CD14-positive monocyte (primary cell): ENCODE results near the gene NACAD. TPM values are rescaled to one million over a fixed set of nuclear protein-coding genes. Genes with fewer than 3 reads are reported as not detected.

Source experiments
- DNase-seq, 3 donors: peaks; one replicate each; pipeline ENCODE4 v3.0.0-alpha.2; 2011 to 2022
- H2AFZ ChIP-seq: 2 replicates; pipeline ENCODE4 v1.6.0; 2012; ENCODE audit warnings: mild to moderate bottlenecking, low read depth, low read length, inconsistent platforms; ENCODE audit not compliant: insufficient read depth, poor library complexity, severe bottlenecking
- H3K27ac ChIP-seq, 2 donors: 1 replicate in 1 of 2; 2 replicates in 1 of 2; pipeline ENCODE4 v1.5.1; 2012 to 2013; ENCODE audit warnings: low read length in 2 of 2, control low read depth in 1 of 2, inconsistent platforms in 1 of 2, low read depth in 1 of 2, mild to moderate bottlenecking in 1 of 2
- H3K27me3 ChIP-seq, 2 donors: one replicate each; pipeline versions ENCODE4 v1.6.0 to v1.6.1; 2011 to 2013; ENCODE audit warnings: low read length in 2 of 2; ENCODE audit not compliant: control insufficient read depth in 2 of 2, insufficient read depth in 2 of 2
- H3K36me3 ChIP-seq, 2 donors: replicated peaks in 1 of 2; 1 replicate in 1 of 2; 2 replicates in 1 of 2; pipeline versions ENCODE4 v1.5.1 to v1.6.1; 2012 to 2013; ENCODE audit warnings: low read length in 2 of 2, control low read depth in 1 of 2, inconsistent platforms in 1 of 2, mild to moderate bottlenecking in 1 of 2; ENCODE audit not compliant: insufficient read depth in 2 of 2, control insufficient read depth in 1 of 2
- H3K4me1 ChIP-seq, 2 donors: 1 replicate in 1 of 2; 2 replicates in 1 of 2; pipeline versions ENCODE4 v1.5.1 to v1.6.1; 2012 to 2013; ENCODE audit warnings: low read length in 2 of 2, control low read depth in 1 of 2, inconsistent platforms in 1 of 2, mild to moderate bottlenecking in 1 of 2, moderate library complexity in 1 of 2; ENCODE audit not compliant: insufficient read depth in 2 of 2, control insufficient read depth in 1 of 2
- H3K4me2 ChIP-seq: replicated peaks from 2 replicates; pipeline ENCODE3; 2012; ENCODE audit warnings: low read length, moderate library complexity, mild to moderate bottlenecking; ENCODE audit not compliant: poor library complexity, severe bottlenecking; ENCODE audit errors: extremely low read depth
- H3K4me3 ChIP-seq, 3 experiments: fragments of 200-600 bp in 1 of 3; sonication (generic) in 1 of 3; replicated peaks in 1 of 3; 1 replicate in 2 of 3; 2 replicates in 1 of 3; pipeline ENCODE4 v1.5.1; 2011 to 2013; ENCODE audit warnings: low read length in 3 of 3, mild to moderate bottlenecking in 3 of 3, control low read depth in 2 of 3, low read depth in 2 of 3, inconsistent platforms in 1 of 3, moderate library complexity in 1 of 3
- H3K79me2 ChIP-seq: 2 replicates; pipeline ENCODE4 v1.6.0; 2012; ENCODE audit warnings: mild to moderate bottlenecking, control low read depth, inconsistent platforms, low read length, moderate library complexity; ENCODE audit not compliant: insufficient read depth
- H3K9ac ChIP-seq: 2 replicates; pipeline ENCODE4 v1.6.0; 2017; ENCODE audit warnings: low read length, mild to moderate bottlenecking; ENCODE audit not compliant: insufficient read depth, poor library complexity, severe bottlenecking
- H3K9me3 ChIP-seq, 2 donors: replicated peaks in 1 of 2; 1 replicate in 1 of 2; 2 replicates in 1 of 2; pipeline versions ENCODE4 v1.5.1 to v1.6.1; 2012 to 2013; ENCODE audit warnings: low read length in 2 of 2, control low read depth in 1 of 2; ENCODE audit not compliant: control insufficient read depth in 1 of 2, insufficient read depth in 1 of 2
- H4K20me1 ChIP-seq: 2 replicates; pipeline ENCODE4 v1.6.0; 2012; ENCODE audit warnings: mild to moderate bottlenecking, low read length, control low read depth, moderate library complexity; ENCODE audit not compliant: insufficient read depth
- H3K27ac Mint-ChIP-seq, 7 donors: one replicate each; pipeline ENCODE4 v1.8.0; 2020; ENCODE audit warnings: mild to moderate bottlenecking in 7 of 7, mixed read lengths in 7 of 7, moderate library complexity in 6 of 7, inconsistent platforms in 2 of 7
- H3K27me3 Mint-ChIP-seq, 3 donors: one replicate each; pipeline ENCODE4 v1.8.0; 2021 to 2022; ENCODE audit warnings: low read depth in 3 of 3, mild to moderate bottlenecking in 3 of 3, mixed read lengths in 3 of 3, moderate library complexity in 3 of 3, inconsistent platforms in 1 of 3
- H3K36me3 Mint-ChIP-seq, 2 donors: one replicate each; pipeline ENCODE4 v1.8.0; 2020; ENCODE audit warnings: mixed read lengths in 2 of 2, inconsistent platforms in 1 of 2, mild to moderate bottlenecking in 1 of 2
- H3K4me1 Mint-ChIP-seq: one replicate; pipeline ENCODE4 v1.8.0; 2020; ENCODE audit warnings: mild to moderate bottlenecking, mixed read lengths
- H3K4me3 Mint-ChIP-seq, 2 donors: one replicate each; pipeline ENCODE4 v1.8.0; 2020; ENCODE audit warnings: mild to moderate bottlenecking in 2 of 2, mixed read lengths in 2 of 2, moderate library complexity in 1 of 2
- H3K9me3 Mint-ChIP-seq, 7 donors: one replicate each; pipeline ENCODE4 v1.8.0; 2020 to 2022; ENCODE audit warnings: mixed read lengths in 7 of 7, mild to moderate bottlenecking in 6 of 7, moderate library complexity in 6 of 7, inconsistent platforms in 2 of 7
- CTCF ChIP-seq: fragments of 200-600 bp; IDR thresholded peaks from one replicate; pipeline ENCODE4 v1.8.0; 2022; ENCODE audit warnings: antibody characterized with exemption, mild to moderate bottlenecking
- WGBS: methylation state at CpG from one replicate; pipeline ENCODE4 v1.1.5; 2013; ENCODE audit warnings: missing lambda C conversion rate; ENCODE audit not compliant: insufficient coverage; 5-methylcytosine and 5-hydroxymethylcytosine counted together
- intact Hi-C, 2 donors: fragments of 100-400 bp; cut with micrococcal nuclease; formaldehyde crosslinking; loops; one replicate each; pipeline versions ENCODE4 v1.15.0 to v1.15.1; 2023
- polyA plus RNA-seq, 3 donors: library from polyadenylated mRNA; depleted of rRNA in 1 of 3; unstranded in 2 of 3; stranded (reverse) in 1 of 3; fragments of 300-500 nt in 2 of 3; fragments of >200 nt in 1 of 3; fragmentation: Illumina TruSeq in 2 of 3; gene quantifications; 1 replicate in 2 of 3; 2 replicates in 1 of 3; pipeline ENCODE4 v1.2.3, GENCODE V29; 2012 to 2021

NACAD gene
- polyA plus RNA-seq, 3 donors: 0.04 TPM; not detected in 2

DNA sequence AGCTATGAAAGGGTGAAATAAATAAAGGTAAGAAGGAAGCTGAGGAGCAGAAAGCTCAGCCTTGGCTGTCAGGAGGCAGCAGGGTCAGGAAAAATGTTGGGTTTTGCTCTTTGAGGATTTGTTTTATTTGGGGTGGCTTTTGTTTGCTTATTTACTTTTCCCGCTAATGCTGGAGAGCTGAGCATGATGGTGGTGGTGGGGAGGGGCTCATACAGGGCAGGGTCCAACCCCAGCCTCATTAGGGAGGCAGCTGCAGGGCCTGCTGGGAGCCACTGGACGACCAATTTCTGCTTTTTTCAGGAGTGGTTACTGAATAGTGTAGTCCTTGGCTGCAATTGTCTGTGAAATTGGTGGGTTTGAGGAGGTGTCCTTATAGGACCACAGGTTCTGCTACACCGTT, 52.5 kb downstream of the NACAD start:
- H3K27me3 Mint-ChIP-seq: peaks cover 0 to 2% (median 2%) of the 10 kb centered on the region in 3 donors
- intact Hi-C loops: no loop called here
- H3K4me3 Mint-ChIP-seq: peak overlapping the region; percentile 9 to 61
- H3K4me1 Mint-ChIP-seq: peaks cover 49% of the 10 kb centered on the region
- Histone ChIP-seq H3K4me3 (peak overlapping the region in 1 of 3 experiments; percentile 2), H3K4me2 (peak overlapping the region; percentile 38), H3K4me1 (peaks cover 17 to 36% of the 10 kb centered on the region in 2 donors), H3K79me2 (peaks cover 88% of the 10 kb centered on the region), H3K9me3 (no peaks in the 10 kb centered on the region), H2AFZ (no peak overlapping the region), H3K36me3 (peaks cover 35 to 50% of the 10 kb centered on the region in 2 donors), H3K27me3 (no peaks in the 10 kb centered on the region), H3K9ac (no peak overlapping the region), H3K27ac (peak overlapping the region in 1 of 2 donors; percentile 61), H4K20me1 (peaks cover 99% of the 10 kb centered on the region)
- H3K27ac Mint-ChIP-seq: peak overlapping the region in 6 of 7 donors; percentile 53 to 88 (median 78)
- no peak for TF ChIP-seq CTCF
- DNase-seq: no peak
- WGBS: 18% methylated on average over 3 of the region's 3 CpGs
- peaks cover 44 to 77% of the 10 kb centered on the region in 2 donors for H3K36me3 Mint-ChIP-seq
- H3K9me3 Mint-ChIP-seq: no peaks in the 10 kb centered on the region

- 22% methylated on average over 5 of the region's 6 CpGs for WGBS
- peaks cover 88% of the 10 kb centered on the region for H3K79me2 ChIP-seq
- H3K27ac Mint-ChIP-seq: peak overlapping the region; percentile 41 to 88 (median 73)
These were observed 52.9 kb downstream of the NACAD start for GRCh38 chr7:45035893-45036292.

More at GRCh38 chr7:45035893-45036292, 52.9 kb downstream of the NACAD start:
- Histone ChIP-seq H3K27ac (peak overlapping the region in 1 of 2 donors; percentile 61), H3K9ac (no peak overlapping the region), H3K27me3 (no peaks in the 10 kb centered on the region), H3K4me1 (peaks cover 17 to 36% of the 10 kb centered on the region in 2 donors), H3K9me3 (no peaks in the 10 kb centered on the region), H3K36me3 (peaks cover 31 to 46% of the 10 kb centered on the region in 2 donors), H3K4me2 (peak overlapping the region; percentile 38), H4K20me1 (peaks cover 99% of the 10 kb centered on the region), H2AFZ (no peak overlapping the region), H3K4me3 (no peak overlapping the region)
- no peak for TF ChIP-seq CTCF
- no peak for DNase-seq
- Mint-ChIP-seq H3K9me3 (no peaks in the 10 kb centered on the region), H3K27me3 (peaks cover 0 to 2% (median 2%) of the 10 kb centered on the region in 3 donors), H3K4me1 (peaks cover 49% of the 10 kb centered on the region), H3K36me3 (peaks cover 40 to 75% of the 10 kb centered on the region in 2 donors), H3K4me3 (peak overlapping the region; percentile 9 to 61)
- intact Hi-C loops: no loop called here
